Loucy (cell line): ENCODE data around the gene ARHGAP24.

Experiments
- H2AFZ ChIP-seq: fragments of 200-600 bp; sonication (generic); 2 replicates; pipeline ENCODE4 v1.6.0; 2016; ENCODE audit warnings: antibody characterized with exemption, mild to moderate bottlenecking, low read length, moderate library complexity
- H3F3A ChIP-seq: fragments of 200-600 bp; 2 replicates; pipeline ENCODE4 v1.6.0; 2016; ENCODE audit warnings: antibody characterized with exemption, low read depth, mild to moderate bottlenecking
- H3K27me3 ChIP-seq: fragments of 200-600 bp; sonication (generic); 2 replicates; pipeline ENCODE4 v1.6.1; 2014; ENCODE audit warnings: low read length, mild to moderate bottlenecking; ENCODE audit not compliant: insufficient read depth, poor library complexity, severe bottlenecking
- H3K36me3 ChIP-seq: fragments of 200-600 bp; sonication (generic); 2 replicates; pipeline ENCODE4 v1.6.1; 2016; ENCODE audit warnings: low read length; ENCODE audit not compliant: insufficient read depth
- H3K4me1 ChIP-seq: fragments of 200-600 bp; sonication (generic); 2 replicates; pipeline ENCODE4 v1.5.1; 2014; ENCODE audit warnings: low read length, mild to moderate bottlenecking; ENCODE audit not compliant: insufficient read depth, poor library complexity, severe bottlenecking
- H3K4me2 ChIP-seq: fragments of 200-600 bp; sonication (generic); 2 replicates; pipeline ENCODE4 v1.6.0; 2014; ENCODE audit warnings: antibody characterized with exemption, low read length, low read depth, mild to moderate bottlenecking; ENCODE audit not compliant: poor library complexity, severe bottlenecking
- H3K4me3 ChIP-seq: fragments of 200-600 bp; sonication (generic); 2 replicates; pipeline ENCODE4 v1.5.1; 2014; ENCODE audit warnings: low read length, mild to moderate bottlenecking, mixed read lengths; ENCODE audit not compliant: poor library complexity, severe bottlenecking
- H3K79me2 ChIP-seq: fragments of 200-600 bp; sonication (generic); 2 replicates; pipeline ENCODE4 v1.6.1; 2014; ENCODE audit warnings: low read length; ENCODE audit not compliant: insufficient read depth
- H3K9ac ChIP-seq: fragments of 200-600 bp; sonication (generic); 2 replicates; pipeline ENCODE4 v1.6.0; 2014; ENCODE audit warnings: mild to moderate bottlenecking, low read depth, low read length, moderate library complexity; ENCODE audit not compliant: poor library complexity, severe bottlenecking
- H3K9me2 ChIP-seq: fragments of 200-600 bp; sonication (generic); replicated peaks from 2 replicates; pipeline ENCODE4 v1.6.1; 2016; ENCODE audit warnings: low read depth, low read length, mixed read lengths
- H3K9me3 ChIP-seq: fragments of 200-600 bp; sonication (generic); 2 replicates; pipeline ENCODE4 v1.6.1; 2014; ENCODE audit warnings: mild to moderate bottlenecking, antibody characterized with exemption, low read length, low read depth; ENCODE audit not compliant: insufficient read depth
- H4K20me1 ChIP-seq: fragments of 200-600 bp; sonication (generic); 2 replicates; pipeline ENCODE4 v1.6.0; 2014; ENCODE audit warnings: antibody characterized with exemption, low read length, mild to moderate bottlenecking; ENCODE audit not compliant: insufficient read depth, poor library complexity, severe bottlenecking
- CTCF ChIP-seq: fragments of 200-600 bp; sonication (generic); conservative IDR thresholded peaks from 2 replicates; pipeline ENCODE4 v1.5.1; 2014; ENCODE audit warnings: mild to moderate bottlenecking, antibody characterized with exemption, low read length
- EZH2phosphoT487 ChIP-seq: fragments of 200-600 bp; IDR thresholded peaks from 2 replicates; pipeline ENCODE4 v1.6.1; 2018; ENCODE audit warnings: antibody characterized with exemption, mild to moderate bottlenecking, moderate library complexity, borderline replicate concordance

ARHGAP24 gene

GRCh38 chr4:85476381-85476780 lies 1.4 kb downstream of the ARHGAP24 start:
- Histone ChIP-seq H3K4me1 (no peaks in the 10 kb centered on the region), H2AFZ (no peak overlapping the region), H3K36me3 (no peaks in the 10 kb centered on the region), H4K20me1 (no peaks in the 10 kb centered on the region), H3K9me2 (0 out of 2 replicates have a peak, but pooled peaks cover 3% of the 10 kb centered on the region), H3K9ac (no peak overlapping the region), H3K79me2 (no peaks in the 10 kb centered on the region), H3K9me3 (no peaks in the 10 kb centered on the region), H3K27me3 (no peaks in the 10 kb centered on the region), H3K4me3 (no peak overlapping the region), H3F3A (no peaks in the 10 kb centered on the region), H3K4me2 (no peak overlapping the region)
- TF ChIP-seq CTCF, result no peak
- TF ChIP-seq EZH2phosphoT487, result no peak

GRCh38 chr4:85477534-85477933 lies 2.6 kb downstream of the ARHGAP24 start:
- no peaks in the 10 kb centered on the region for H3K9me2 ChIP-seq
- no peak overlapping the region for H3K9ac ChIP-seq

GRCh38 chr4:85478576-85478975 lies 3.6 kb downstream of the ARHGAP24 start:
- Histone ChIP-seq H3K4me1 (no peaks in the 10 kb centered on the region), H3K79me2 (no peaks in the 10 kb centered on the region), H4K20me1 (no peaks in the 10 kb centered on the region), H3K4me2 (no peak overlapping the region), H2AFZ (no peak overlapping the region), H3K4me3 (no peak overlapping the region), H3K9ac (no peak overlapping the region), H3F3A (no peaks in the 10 kb centered on the region), H3K27me3 (no peaks in the 10 kb centered on the region), H3K9me2 (no peaks in the 10 kb centered on the region), H3K36me3 (no peaks in the 10 kb centered on the region), H3K9me3 (no peaks in the 10 kb centered on the region)
- TF ChIP-seq CTCF, result no peak
- no peak for TF ChIP-seq EZH2phosphoT487

More at GRCh38 chr4:85477534-85477933, 2.6 kb downstream of the ARHGAP24 start:
- TF ChIP-seq EZH2phosphoT487 (no peak), CTCF (no peak)
- Histone ChIP-seq H3K36me3 (no peaks in the 10 kb centered on the region), H3K9me3 (no peaks in the 10 kb centered on the region), H3F3A (no peaks in the 10 kb centered on the region), H3K79me2 (no peaks in the 10 kb centered on the region), H3K4me1 (no peaks in the 10 kb centered on the region), H3K4me3 (no peak overlapping the region), H4K20me1 (no peaks in the 10 kb centered on the region), H2AFZ (no peak overlapping the region), H3K4me2 (no peak overlapping the region), H3K27me3 (no peaks in the 10 kb centered on the region)
